ENCODE measurements around the gene SLC6A6.
A peak's percentile ranks its signal among the peaks of the same experiment; 100 is the strongest.

SLC6A6 gene

DNA sequence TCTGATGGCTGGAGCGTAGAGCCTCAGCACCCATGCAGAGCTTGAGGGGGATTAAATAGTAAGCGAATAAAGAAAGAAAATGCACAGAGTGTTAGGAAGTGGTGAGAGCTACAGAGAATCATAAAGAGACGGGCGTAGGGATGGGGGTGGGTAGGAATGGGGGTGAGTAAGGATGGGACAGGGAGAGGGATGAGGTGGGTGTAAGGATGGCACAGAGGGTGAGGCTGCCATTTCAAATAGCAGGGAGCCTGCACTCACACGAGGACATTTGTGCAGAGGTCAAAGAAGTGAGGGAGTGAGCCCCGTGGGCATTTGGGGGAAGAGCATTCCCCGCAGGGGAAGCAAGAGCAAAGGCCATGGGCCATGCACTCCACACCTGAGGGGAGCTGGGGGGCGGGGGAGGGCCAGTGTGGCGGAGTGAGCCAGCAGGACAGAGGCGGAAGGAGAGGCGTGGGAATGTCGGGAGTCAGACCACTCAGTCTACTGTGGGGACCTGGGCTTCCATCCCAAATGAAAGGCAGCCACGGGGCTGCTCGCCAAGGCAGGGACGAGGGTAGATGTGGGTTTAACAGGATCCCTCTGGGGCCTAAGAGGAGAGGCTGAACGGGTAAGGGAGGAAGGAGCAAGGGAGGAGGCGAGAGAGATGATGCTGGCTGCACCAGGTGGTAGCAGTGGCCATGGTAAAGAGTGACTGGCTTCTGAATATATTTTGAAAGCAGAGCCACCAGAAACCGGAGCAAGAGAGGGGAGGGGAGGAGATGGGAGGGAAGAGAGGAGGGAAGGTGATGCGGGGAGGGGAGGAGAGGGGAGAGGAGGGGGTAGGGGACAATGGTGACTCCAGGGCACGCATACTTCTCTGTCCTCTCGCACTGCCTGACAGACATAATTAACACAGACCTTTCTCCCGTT is 35.2 kb upstream of the SLC6A6 start:
- DNase-seq (ENCODE audit: low read depth), result no peak
- H3K4me3 ChIP-seq (ENCODE audit: low read depth, low read length), result no peak overlapping the region
- TF ChIP-seq, protein P1, sequence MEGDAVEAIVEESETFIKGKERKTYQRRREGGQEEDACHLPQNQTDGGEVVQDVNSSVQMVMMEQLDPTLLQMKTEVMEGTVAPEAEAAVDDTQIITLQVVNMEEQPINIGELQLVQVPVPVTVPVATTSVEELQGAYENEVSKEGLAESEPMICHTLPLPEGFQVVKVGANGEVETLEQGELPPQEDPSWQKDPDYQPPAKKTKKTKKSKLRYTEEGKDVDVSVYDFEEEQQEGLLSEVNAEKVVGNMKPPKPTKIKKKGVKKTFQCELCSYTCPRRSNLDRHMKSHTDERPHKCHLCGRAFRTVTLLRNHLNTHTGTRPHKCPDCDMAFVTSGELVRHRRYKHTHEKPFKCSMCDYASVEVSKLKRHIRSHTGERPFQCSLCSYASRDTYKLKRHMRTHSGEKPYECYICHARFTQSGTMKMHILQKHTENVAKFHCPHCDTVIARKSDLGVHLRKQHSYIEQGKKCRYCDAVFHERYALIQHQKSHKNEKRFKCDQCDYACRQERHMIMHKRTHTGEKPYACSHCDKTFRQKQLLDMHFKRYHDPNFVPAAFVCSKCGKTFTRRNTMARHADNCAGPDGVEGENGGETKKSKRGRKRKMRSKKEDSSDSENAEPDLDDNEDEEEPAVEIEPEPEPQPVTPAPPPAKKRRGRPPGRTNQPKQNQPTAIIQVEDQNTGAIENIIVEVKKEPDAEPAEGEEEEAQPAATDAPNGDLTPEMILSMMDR (IDR thresholded peaks at IDR 0.05; ENCODE audit: low read depth, low read length, missing control alignments), result no peak
- in situ Hi-C loops (cut with HindIII; ENCODE audit: low sequenced_read_pairs), result no loop called here

DNA sequence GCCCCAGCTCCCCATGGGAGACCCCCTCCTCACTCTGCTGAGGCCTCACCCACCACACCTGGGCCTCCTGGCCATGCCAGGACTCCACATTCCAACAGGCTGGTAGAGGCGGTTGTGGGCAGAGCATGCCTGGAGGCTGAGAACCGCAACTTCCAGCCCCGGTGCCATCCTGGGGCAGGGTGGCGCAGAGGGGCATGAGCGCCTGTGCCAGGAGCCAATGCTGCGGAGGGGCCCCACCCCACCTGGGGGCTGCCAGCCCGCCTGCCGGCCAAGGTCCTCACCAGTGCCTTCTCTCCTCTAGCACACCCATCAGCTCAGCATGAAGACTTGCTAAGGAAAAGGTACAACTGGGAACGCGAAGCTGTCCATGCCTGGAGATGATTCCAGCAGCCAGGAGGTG is 34.3 kb upstream of the SLC6A6 start:
- TF ChIP-seq, protein P1 (IDR thresholded peaks at IDR 0.05; ENCODE audit: low read depth, low read length, missing control alignments), result no peak
- in situ Hi-C loops (cut with HindIII; ENCODE audit: low sequenced_read_pairs), result no loop called here
- no peak overlapping the region for H3K4me3 ChIP-seq (ENCODE audit: low read depth, low read length)
- no peak for DNase-seq (ENCODE audit: low read depth)

DNA sequence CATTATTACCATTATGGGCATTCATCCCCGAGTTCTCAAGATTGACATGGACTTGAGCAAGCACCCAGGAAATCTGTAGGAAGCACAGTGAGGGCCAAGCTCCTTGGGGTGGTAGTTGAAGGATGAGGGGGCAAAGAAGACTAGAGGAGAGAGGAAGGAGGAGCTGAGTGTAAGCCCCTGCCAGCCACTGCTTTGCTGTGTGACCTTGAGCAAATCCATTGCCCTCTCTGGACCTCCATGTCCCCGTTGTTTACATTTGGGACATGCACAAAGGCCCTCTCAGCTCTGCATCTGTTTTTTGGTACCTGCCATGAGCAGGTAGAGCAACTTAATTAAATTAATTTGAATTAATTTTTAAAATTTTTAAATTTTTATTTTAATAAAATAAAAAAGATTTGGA is 33.5 kb upstream of the SLC6A6 start:
- no peak overlapping the region for H3K4me3 ChIP-seq (ENCODE audit: low read depth, low read length)
- DNase-seq (ENCODE audit: low read depth), result no peak
- in situ Hi-C loops (cut with HindIII; ENCODE audit: low sequenced_read_pairs), result no loop called here
- TF ChIP-seq, protein P1 (IDR thresholded peaks at IDR 0.05; ENCODE audit: low read depth, low read length, missing control alignments), result no peak

DNA sequence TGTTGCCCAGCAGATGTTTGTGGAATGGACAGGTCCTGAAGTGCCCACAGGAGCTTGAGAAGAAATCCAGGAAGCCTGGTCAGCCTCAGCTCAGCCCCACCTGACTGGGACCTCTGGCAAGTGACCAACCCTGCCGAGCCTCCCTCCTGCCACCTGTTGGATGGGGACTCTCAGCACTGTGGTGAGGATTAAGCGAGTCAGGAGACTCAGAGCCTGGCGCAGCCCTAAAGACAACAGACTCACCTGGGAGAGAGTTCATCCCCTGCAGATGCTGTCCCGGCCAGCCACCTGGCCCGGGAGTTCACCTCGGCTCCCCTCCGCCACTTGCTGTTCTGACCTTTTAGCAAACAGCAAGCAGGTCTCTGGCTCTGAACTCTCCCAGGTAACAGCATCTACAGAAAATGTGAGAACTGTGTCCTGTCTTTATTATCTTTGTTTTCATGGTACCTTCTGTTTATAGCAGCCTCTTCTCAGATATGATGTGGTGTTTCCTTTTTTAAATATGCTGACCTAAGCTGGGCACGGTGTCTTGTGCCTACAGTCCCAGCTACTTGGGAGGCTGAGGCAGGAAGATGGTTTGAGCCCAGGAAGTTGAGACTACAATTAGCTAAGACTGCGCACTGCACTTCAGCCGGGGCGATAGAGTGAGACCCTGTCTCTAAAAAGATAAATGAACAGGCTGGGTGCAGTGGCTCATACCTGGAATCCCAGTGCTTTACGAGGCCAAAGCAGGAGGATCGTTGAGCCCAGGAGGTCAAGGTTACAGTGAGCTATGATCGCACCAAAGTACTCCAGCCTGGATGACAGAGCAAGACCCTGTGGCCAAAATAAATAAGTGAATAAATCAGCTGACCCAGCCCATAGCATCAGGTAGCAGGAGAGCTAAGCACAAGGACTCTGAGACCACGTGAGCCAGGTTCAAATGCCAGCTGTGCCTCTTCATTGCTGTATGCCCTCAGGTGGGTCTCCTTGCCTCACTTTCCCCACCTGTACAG is 32.4 kb upstream of the SLC6A6 start:
- DNase-seq (ENCODE audit: low read depth), result no peak
- TF ChIP-seq, protein P1 (IDR thresholded peaks at IDR 0.05; ENCODE audit: low read depth, low read length, missing control alignments), result peak; percentile 4
- no peak overlapping the region for H3K4me3 ChIP-seq (ENCODE audit: low read depth, low read length)
- in situ Hi-C loops (cut with HindIII; ENCODE audit: low sequenced_read_pairs), result no loop called here

DNA sequence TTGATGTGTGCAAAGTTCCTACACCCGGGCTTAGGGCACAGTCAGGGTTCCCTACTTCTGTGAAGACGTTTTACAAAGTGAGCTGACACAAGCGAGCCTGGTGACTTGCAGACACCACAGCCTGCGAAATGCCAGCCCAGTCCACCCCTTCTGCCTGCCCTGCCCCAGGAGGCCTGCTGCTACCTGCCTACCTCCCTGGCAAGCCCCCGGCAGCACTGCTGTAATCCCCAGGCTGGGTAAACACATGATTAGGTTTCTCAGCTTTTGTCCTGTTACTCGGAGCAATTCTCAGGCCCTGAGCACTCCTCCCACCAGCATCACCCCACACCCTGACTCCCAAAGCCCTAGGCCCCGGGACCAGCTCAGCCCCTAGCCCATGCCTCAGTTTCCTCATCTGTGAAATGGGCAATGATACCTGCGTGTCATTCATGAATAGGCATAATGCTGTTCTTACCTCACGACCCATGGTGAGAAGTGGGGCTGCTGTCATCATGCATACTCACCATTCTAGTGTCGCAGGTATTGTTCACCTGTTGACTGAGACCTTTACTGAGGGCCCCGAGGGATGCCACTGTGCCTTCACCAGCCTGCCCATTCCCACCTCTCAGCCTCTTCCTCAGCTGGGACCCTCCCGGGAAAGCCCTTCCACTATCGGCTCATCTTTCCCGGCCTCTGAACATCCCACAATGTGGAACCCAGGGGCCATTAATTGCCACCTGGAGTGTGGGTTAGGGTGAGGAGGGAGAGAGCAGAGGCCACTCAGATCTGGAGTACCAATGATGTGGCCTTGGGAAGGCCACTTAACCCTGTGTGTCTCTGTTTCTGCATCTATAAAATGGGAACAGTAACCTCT is 31.5 kb upstream of the SLC6A6 start:
- TF ChIP-seq, protein P1 (IDR thresholded peaks at IDR 0.05; ENCODE audit: low read depth, low read length, missing control alignments), result no peak
- DNase-seq (ENCODE audit: low read depth), result no peak
- H3K4me3 ChIP-seq (ENCODE audit: low read depth, low read length), result no peak overlapping the region
- in situ Hi-C loops (cut with HindIII; ENCODE audit: low sequenced_read_pairs), result no loop called here

Data from astrocyte of the cerebellum (primary cell).